NB4 (cell line): Measurements from ENCODE around the gene HS6ST2.

Source experiments
- POLR2A ChIP-seq: IDR thresholded peaks from 2 replicates; pipeline ENCODE4 v1.6.1; 2011; ENCODE audit warnings: mild to moderate bottlenecking; ENCODE audit not compliant: insufficient read length; ENCODE audit errors: extremely low read depth
- TF ChIP-seq, protein P1 (sequence below): IDR thresholded peaks from one replicate; pipeline ENCODE4 v1.5.1; 2012; ENCODE audit warnings: low read depth, low read length
- TF ChIP-seq, protein P2 (sequence below): IDR thresholded peaks from 2 replicates; pipeline ENCODE4 v1.6.1; 2011; ENCODE audit warnings: low read depth, low read length

DNA sequence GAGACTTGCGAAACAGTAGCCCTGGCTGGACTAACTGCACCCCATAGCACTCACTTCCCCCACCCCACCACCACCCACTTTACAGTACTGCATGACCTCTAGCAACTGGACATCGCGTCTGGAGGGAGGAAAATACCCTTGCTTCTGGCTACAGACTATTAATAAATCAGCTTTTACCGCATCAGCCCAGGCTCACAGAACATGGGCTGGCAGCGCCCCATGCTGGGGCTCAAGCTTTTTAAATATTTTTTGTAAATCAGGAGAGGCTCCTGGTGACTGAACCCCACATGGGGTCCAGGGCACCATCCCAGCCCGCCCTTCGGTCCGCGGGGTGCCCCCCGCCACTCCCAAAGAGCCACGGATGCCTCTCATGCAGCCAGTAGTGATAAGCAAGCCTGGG is 2.7 kb downstream of the HS6ST2 start:
- TF ChIP-seq, protein P1, sequence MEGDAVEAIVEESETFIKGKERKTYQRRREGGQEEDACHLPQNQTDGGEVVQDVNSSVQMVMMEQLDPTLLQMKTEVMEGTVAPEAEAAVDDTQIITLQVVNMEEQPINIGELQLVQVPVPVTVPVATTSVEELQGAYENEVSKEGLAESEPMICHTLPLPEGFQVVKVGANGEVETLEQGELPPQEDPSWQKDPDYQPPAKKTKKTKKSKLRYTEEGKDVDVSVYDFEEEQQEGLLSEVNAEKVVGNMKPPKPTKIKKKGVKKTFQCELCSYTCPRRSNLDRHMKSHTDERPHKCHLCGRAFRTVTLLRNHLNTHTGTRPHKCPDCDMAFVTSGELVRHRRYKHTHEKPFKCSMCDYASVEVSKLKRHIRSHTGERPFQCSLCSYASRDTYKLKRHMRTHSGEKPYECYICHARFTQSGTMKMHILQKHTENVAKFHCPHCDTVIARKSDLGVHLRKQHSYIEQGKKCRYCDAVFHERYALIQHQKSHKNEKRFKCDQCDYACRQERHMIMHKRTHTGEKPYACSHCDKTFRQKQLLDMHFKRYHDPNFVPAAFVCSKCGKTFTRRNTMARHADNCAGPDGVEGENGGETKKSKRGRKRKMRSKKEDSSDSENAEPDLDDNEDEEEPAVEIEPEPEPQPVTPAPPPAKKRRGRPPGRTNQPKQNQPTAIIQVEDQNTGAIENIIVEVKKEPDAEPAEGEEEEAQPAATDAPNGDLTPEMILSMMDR: no peak
- TF ChIP-seq POLR2A: no peak
- TF ChIP-seq, protein P2, sequence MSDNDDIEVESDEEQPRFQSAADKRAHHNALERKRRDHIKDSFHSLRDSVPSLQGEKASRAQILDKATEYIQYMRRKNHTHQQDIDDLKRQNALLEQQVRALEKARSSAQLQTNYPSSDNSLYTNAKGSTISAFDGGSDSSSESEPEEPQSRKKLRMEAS: no peak
